ENCODE data around the gene PTGR2.
"Not testable (repeated sequence)": the region's sequence is repeated elsewhere in the genome, so short reads cannot be mapped to it uniquely, and the experiment has no call there.

The PTGR2 gene

GRCh38 chr14:73824536-73824935 lies 27.1 kb upstream of the PTGR2 start:
- Histone ChIP-seq H3K4me3 (ENCODE audit: low read depth, low read length) (no peak overlapping the region), H3K36me3 (no peaks in the 10 kb centered on the region), H3K27me3 (ENCODE audit: insufficient read depth, low read depth, severe bottlenecking) (no peaks in the 10 kb centered on the region), H3K27ac (no peak overlapping the region), H3K9me3 (ENCODE audit: severe bottlenecking) (peaks cover 4% of the 10 kb centered on the region)
- DNase-seq = no peak
- TF ChIP-seq CTCF (IDR thresholded peaks at IDR 0.05; ENCODE audit: low read depth, low read length) = no peak

DNA sequence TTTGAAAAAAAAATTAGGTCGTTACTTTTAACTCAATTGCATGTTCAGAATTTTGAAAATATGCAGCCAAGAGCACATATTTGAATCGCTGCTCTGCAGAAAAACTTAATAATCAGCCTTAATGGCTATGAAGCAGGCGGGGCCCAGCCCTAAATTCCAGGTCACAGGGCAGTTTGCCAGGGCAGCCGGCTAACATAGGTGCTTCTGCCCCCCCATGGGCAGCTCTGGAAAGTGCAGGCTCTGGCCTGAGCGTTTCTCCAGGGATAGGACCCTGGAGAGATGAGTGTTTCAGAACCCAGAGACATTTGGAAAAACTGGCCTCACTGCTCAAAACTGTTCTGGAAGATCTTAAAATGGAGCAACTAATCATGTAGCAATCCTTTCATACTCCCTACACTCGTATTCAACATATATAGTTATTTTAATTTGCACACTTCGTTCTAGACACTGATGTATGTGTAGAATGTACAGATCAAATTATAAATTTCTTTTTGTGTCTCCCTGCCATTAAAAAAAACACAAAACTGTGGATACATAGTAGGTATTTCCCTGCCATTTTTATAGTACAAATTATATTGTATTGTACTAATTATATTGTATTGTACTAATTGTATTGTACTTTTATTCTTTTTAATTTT lies 26.0 kb upstream of the PTGR2 start:
- Histone ChIP-seq H3K27ac (no peak overlapping the region), H3K4me3 (ENCODE audit: low read depth, low read length) (no peak overlapping the region), H3K27me3 (ENCODE audit: insufficient read depth, low read depth, severe bottlenecking) (no peaks in the 10 kb centered on the region), H3K9me3 (ENCODE audit: severe bottlenecking) (peaks cover 4% of the 10 kb centered on the region), H3K36me3 (no peaks in the 10 kb centered on the region)
- peak; percentile 84 for DNase-seq
- peak; percentile 87 for TF ChIP-seq CTCF (IDR thresholded peaks at IDR 0.05; ENCODE audit: low read depth, low read length)

DNA sequence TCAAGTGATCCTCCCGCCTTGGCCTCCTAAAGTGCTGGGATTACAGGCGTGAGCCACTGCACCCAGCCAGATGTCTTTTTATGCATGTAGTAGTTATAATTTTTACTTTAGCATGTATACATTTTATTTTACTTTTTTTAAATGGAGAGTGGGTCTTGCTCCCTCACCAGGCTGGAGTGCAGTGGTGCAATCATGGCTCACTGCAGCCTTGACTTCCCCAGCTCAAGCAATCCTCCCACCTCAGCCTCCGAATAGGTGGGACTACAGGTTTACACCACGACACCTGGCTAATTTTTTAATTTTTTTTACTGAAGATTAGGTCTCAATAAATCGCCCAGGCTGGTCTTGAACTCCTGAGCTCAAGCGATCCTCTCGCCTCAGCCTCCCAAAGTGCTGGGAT lies 24.4 kb upstream of the PTGR2 start:
- not testable (repeated sequence) for H3K4me3 ChIP-seq (ENCODE audit: low read depth, low read length); DNase-seq; H3K9me3 ChIP-seq (ENCODE audit: severe bottlenecking); H3K27me3 ChIP-seq (ENCODE audit: insufficient read depth, low read depth, severe bottlenecking); H3K36me3 ChIP-seq; H3K27ac ChIP-seq
- TF ChIP-seq CTCF (IDR thresholded peaks at IDR 0.05; ENCODE audit: low read depth, low read length) = peak; percentile 26; the same call in 1 of the 2 replicates

GRCh38 chr14:73829071-73829470 lies 22.6 kb upstream of the PTGR2 start:
- no peaks in the 10 kb centered on the region for H3K36me3 ChIP-seq
- no peak for DNase-seq
- no peaks in the 10 kb centered on the region for H3K27me3 ChIP-seq (ENCODE audit: insufficient read depth, low read depth, severe bottlenecking)
- no peaks in the 10 kb centered on the region for H3K9me3 ChIP-seq (ENCODE audit: severe bottlenecking)
- H3K27ac ChIP-seq = no peak overlapping the region
- no peak for TF ChIP-seq CTCF (IDR thresholded peaks at IDR 0.05; ENCODE audit: low read depth, low read length)
- H3K4me3 ChIP-seq (ENCODE audit: low read depth, low read length) = no peak overlapping the region

DNA sequence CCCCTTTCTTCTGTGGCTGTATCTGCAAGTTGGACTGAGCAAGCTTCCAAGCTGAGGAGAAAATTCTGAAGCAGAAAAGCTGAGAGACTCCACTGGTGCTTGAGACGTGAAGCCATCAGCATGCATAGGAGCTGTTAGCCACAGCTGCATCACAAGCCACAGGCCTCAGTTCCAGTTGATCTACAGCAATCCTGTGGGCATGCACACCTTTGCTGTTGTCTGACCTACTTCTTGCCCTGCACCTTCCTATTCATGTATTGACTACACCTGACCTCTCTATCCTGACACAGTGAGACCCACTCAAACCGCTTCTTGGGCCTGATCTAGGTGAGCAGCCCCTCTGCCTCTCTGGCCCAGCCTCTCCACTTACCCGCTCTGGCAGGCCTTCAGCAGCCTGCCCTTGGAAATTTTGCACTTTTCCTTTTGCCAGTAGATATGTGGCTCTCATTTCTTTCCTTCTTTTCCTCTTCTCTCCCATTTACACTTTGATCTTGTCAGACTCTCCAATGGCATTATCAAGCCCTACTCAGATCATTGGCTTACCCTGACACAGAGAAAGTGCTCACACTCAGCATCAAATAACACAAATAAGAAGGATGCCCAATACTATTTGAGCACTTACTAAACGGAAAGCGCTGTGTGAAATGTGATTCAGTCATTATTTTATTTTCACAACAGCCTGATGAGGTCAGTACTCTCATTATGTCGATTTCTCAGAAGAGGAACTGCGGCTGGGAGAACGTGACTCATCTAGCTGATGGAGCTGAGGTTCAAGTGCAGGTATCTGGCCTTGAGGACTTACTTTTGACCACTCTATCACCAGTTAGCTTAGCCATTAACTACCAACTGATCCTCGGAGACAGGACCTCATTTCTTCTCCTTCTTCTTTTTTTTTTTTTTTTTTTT lies 21.9 kb upstream of the PTGR2 start:
- H3K36me3 ChIP-seq = no peaks in the 10 kb centered on the region
- no peak for TF ChIP-seq CTCF (IDR thresholded peaks at IDR 0.05; ENCODE audit: low read depth, low read length)
- H3K27ac ChIP-seq = no peak overlapping the region
- H3K27me3 ChIP-seq (ENCODE audit: insufficient read depth, low read depth, severe bottlenecking) = no peaks in the 10 kb centered on the region
- no peak overlapping the region for H3K4me3 ChIP-seq (ENCODE audit: low read depth, low read length)
- no peaks in the 10 kb centered on the region for H3K9me3 ChIP-seq (ENCODE audit: severe bottlenecking)
- DNase-seq = no peak
